ENCODE measurements around the gene TRIM9.

DNA sequence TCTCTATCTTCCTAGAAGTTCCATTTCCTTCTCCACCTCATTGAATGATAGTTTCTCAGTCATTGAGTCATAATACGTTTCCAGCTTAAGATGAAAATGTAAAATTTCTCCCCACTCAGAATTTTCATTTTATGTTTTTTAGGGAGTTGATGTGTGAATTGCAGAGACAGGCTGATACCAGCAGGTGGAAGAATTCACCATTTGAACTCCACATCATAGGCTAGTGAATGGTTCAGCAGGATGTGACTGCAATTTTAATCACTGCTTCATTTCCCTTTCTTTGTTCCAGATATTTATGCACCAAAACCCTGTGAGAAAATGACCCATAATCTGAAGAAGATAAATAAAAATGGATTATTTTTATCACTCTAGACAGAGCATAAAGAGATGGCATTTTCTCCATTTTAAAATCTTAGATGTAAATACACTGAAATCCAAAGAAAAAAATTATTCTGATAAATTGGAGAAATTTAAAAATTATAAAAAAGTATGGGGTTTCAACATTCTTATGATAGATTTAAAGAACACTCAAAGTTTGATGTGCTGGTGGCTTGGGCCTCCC lies 140.0 kb downstream of the TRIM9 start:
- TF ChIP-seq, protein P1, sequence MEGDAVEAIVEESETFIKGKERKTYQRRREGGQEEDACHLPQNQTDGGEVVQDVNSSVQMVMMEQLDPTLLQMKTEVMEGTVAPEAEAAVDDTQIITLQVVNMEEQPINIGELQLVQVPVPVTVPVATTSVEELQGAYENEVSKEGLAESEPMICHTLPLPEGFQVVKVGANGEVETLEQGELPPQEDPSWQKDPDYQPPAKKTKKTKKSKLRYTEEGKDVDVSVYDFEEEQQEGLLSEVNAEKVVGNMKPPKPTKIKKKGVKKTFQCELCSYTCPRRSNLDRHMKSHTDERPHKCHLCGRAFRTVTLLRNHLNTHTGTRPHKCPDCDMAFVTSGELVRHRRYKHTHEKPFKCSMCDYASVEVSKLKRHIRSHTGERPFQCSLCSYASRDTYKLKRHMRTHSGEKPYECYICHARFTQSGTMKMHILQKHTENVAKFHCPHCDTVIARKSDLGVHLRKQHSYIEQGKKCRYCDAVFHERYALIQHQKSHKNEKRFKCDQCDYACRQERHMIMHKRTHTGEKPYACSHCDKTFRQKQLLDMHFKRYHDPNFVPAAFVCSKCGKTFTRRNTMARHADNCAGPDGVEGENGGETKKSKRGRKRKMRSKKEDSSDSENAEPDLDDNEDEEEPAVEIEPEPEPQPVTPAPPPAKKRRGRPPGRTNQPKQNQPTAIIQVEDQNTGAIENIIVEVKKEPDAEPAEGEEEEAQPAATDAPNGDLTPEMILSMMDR (conservative IDR thresholded peaks at IDR 0.05; ENCODE audit: low read length), result peak; percentile 82
- TF ChIP-seq EZH2phosphoT487 (IDR thresholded peaks at IDR 0.05; ENCODE audit: borderline replicate concordance), result no peak
